HepG2 (cell line): ENCODE data around the gene RSBN1. TPM values are rescaled to one million over a fixed set of nuclear protein-coding genes. Genes with fewer than 3 reads are reported as not detected.

Experiments used
- ATAC-seq: fragments of 200-7000 bp; cut with Tn5 transposase; 3 replicates; pipeline ENCODE4 v1.9.1; 2020; ENCODE audit warnings: mild to moderate bottlenecking, moderate library complexity
- BruUV-seq: library from RNA; stranded (reverse); fragments of 400-500 nt; replicated peaks from 2 replicates; lab custom pipeline; 2021; lab: Mats Ljungman, UMichigan
- CTCF ChIA-PET: fragments of 300-600 bp; formaldehyde crosslinking; extraction: SDS; loops from one replicate; lab custom pipeline; 2021; ENCODE audit warnings: low total read pairs, inconsistent platforms, low intra/inter-chr PET ratio; lab: Yijun Ruan, JAX
- POLR2A ChIA-PET: fragments of 350-600 bp; sonication (Branson Sonifier 250); formaldehyde crosslinking; loops from one replicate; lab custom pipeline; 2020; ENCODE audit warnings: antibody characterized with exemption, inconsistent platforms; lab: Yijun Ruan, JAX
- DNase-seq: peaks from one replicate; pipeline ENCODE4 v3.0.0-alpha.2; 2015; ENCODE audit warnings: low spot score
- FAIRE-seq: peaks from 3 replicates; lab custom pipeline; 2011; peaks lifted over from hg19 to GRCh38; lab: Jason Lieb, UNC
- H2AFZ ChIP-seq: one replicate; pipeline ENCODE4 v1.6.1; 2011; ENCODE audit warnings: low read length, inconsistent platforms
- H3K27ac ChIP-seq: fragments of 300-600 bp; 3 replicates; pipeline ENCODE4 v1.8.0; 2011; ENCODE audit warnings: mixed run types, mild to moderate bottlenecking, mixed read lengths, low read length, inconsistent platforms; ENCODE audit not compliant: insufficient read depth; ENCODE audit errors: extremely low read length
- H3K27me3 ChIP-seq, 2 experiments: fragments of 200-600 bp in 1 of 2; 2 replicates in 1 of 2; 3 replicates in 1 of 2; pipeline versions ENCODE4 v1.6.0 to v1.8.0; 2011; ENCODE audit warnings: low read length in 2 of 2, mild to moderate bottlenecking in 2 of 2, moderate library complexity in 2 of 2, inconsistent platforms in 1 of 2; ENCODE audit not compliant: insufficient read depth in 2 of 2, control insufficient read depth in 1 of 2
- H3K36me3 ChIP-seq, 2 experiments: fragments of 200-600 bp in 1 of 2; replicated peaks in 1 of 2; 2 replicates in 1 of 2; 3 replicates in 1 of 2; pipeline versions ENCODE4 v1.5.1 to v1.8.0; 2011; ENCODE audit warnings: low read length in 2 of 2, inconsistent platforms in 1 of 2; ENCODE audit not compliant: insufficient read depth in 2 of 2, control insufficient read depth in 1 of 2
- H3K4me1 ChIP-seq: 2 replicates; pipeline ENCODE4 v1.5.1; 2012; ENCODE audit warnings: low read length, inconsistent platforms; ENCODE audit not compliant: insufficient read depth
- H3K4me2 ChIP-seq: 2 replicates; pipeline ENCODE4 v1.6.0; 2011; ENCODE audit warnings: low read depth, low read length, inconsistent platforms
- H3K4me3 ChIP-seq, 3 experiments: fragments of 200-600 bp in 1 of 3; sonication (generic), shearing (Covaris generic) in 1 of 3; replicated peaks in 1 of 3; 2 replicates each; pipeline ENCODE4 v1.5.1; 2011 to 2016; ENCODE audit warnings: low read length in 3 of 3, inconsistent platforms in 2 of 3, low read depth in 2 of 3, mild to moderate bottlenecking in 2 of 3, control low read depth in 1 of 3, mixed read lengths in 1 of 3; ENCODE audit not compliant: insufficient read depth in 1 of 3
- H3K79me2 ChIP-seq: one replicate; pipeline ENCODE4 v1.6.1; 2011; ENCODE audit warnings: low read length, inconsistent platforms; ENCODE audit not compliant: insufficient read depth
- H3K9ac ChIP-seq: 2 replicates; pipeline ENCODE4 v1.6.0; 2011; ENCODE audit warnings: mild to moderate bottlenecking, low read depth, low read length, inconsistent platforms; ENCODE audit not compliant: insufficient read depth
- H3K9me3 ChIP-seq: 2 replicates; pipeline ENCODE4 v1.5.1; 2012; ENCODE audit warnings: mild to moderate bottlenecking, low read length
- H4K20me1 ChIP-seq: 2 replicates; pipeline ENCODE4 v1.6.0; 2011; ENCODE audit warnings: inconsistent platforms, mild to moderate bottlenecking, low read length, moderate library complexity; ENCODE audit not compliant: insufficient read depth
- KLF6 ChIP-seq: IDR thresholded peaks from 2 replicates; pipeline ENCODE4 v1.8.0; 2016; ENCODE audit warnings: missing biosample characterization, missing genetic modification reagents
- TGIF2 ChIP-seq: IDR thresholded peaks from 2 replicates; pipeline ENCODE4 v1.6.1; 2016; ENCODE audit warnings: control low read depth, missing compliant biosample characterization
- ZNF556 ChIP-seq: sonication (generic); formaldehyde crosslinking; IDR thresholded peaks from 2 replicates; pipeline ENCODE4 v1.4.0; 2020; ENCODE audit warnings: mild to moderate bottlenecking, missing genetic modification reagents, borderline replicate concordance
- ZNF562 ChIP-seq: sonication (generic); formaldehyde crosslinking; IDR thresholded peaks from 2 replicates; pipeline ENCODE4 v1.8.0; 2022; ENCODE audit warnings: missing genetic modification reagents, borderline replicate concordance
- ZSCAN25 ChIP-seq: sonication (generic); formaldehyde crosslinking; IDR thresholded peaks from 2 replicates; pipeline ENCODE4 v1.8.0; 2022; ENCODE audit warnings: mild to moderate bottlenecking, missing genetic modification reagents
- WGBS: methylation state at CpG from one replicate; pipeline ENCODE4 v1.1.6; 2017; ENCODE audit warnings: low lambda C conversion rate; 5-methylcytosine and 5-hydroxymethylcytosine counted together
- in situ Hi-C: cut with HindIII; loops from 2 replicates; pipeline ENCODE4 v1.10.0; 2017; ENCODE audit warnings: low pct_unique_long_range_greater_than_20kb; ENCODE audit not compliant: extremely low pct_ligation_motif_present
- intact Hi-C: fragments of 100-400 bp; cut with micrococcal nuclease; formaldehyde crosslinking; loops from one replicate; pipeline ENCODE4 v1.10.0; 2022; ENCODE audit not compliant: unreplicated experiment
- polyA plus RNA-seq, 8 experiments: library from polyadenylated mRNA; depleted of rRNA in 3 of 8; stranded (reverse) in 7 of 8; unstranded in 1 of 8; fragments of >200 nt; fragmentation: Illumina TruSeq in 4 of 8; extraction: Trizol in 4 of 8; gene quantifications; 2 replicates each; pipeline versions ENCODE4 v1.2.1 to v1.2.3, GENCODE V29; 2011 to 2016; ENCODE audit warnings: low read depth in 4 of 8, missing spikeins in 1 of 8, mixed read lengths in 1 of 8; ENCODE audit not compliant: insufficient read depth in 1 of 8
- total RNA-seq, 5 experiments: library from RNA; depleted of rRNA; stranded (reverse); fragments of >200 nt; fragmentation: Illumina TruSeq; extraction: Trizol; gene quantifications; 2 replicates each; pipeline ENCODE4 v1.2.3, GENCODE V29; 2016; ENCODE audit warnings: low read depth in 1 of 5
- TF ChIP-seq, protein P1 (sequence below): sonication (generic); formaldehyde crosslinking; IDR thresholded peaks from 2 replicates; pipeline ENCODE4 v1.4.0; 2020; ENCODE audit warnings: low read depth, mild to moderate bottlenecking, missing genetic modification reagents
- TF ChIP-seq, protein P2 (sequence below): conservative IDR thresholded peaks from 2 replicates; pipeline ENCODE4 v1.6.1; 2018; ENCODE audit warnings: missing genetic modification reagents

The RSBN1 gene
- total and polyA plus RNA-seq, 2 of the 13 experiments (the other 11 are each of a cell fraction or from before 2014, with no cell fraction given) = 8.3 to 10.4 TPM

DNA sequence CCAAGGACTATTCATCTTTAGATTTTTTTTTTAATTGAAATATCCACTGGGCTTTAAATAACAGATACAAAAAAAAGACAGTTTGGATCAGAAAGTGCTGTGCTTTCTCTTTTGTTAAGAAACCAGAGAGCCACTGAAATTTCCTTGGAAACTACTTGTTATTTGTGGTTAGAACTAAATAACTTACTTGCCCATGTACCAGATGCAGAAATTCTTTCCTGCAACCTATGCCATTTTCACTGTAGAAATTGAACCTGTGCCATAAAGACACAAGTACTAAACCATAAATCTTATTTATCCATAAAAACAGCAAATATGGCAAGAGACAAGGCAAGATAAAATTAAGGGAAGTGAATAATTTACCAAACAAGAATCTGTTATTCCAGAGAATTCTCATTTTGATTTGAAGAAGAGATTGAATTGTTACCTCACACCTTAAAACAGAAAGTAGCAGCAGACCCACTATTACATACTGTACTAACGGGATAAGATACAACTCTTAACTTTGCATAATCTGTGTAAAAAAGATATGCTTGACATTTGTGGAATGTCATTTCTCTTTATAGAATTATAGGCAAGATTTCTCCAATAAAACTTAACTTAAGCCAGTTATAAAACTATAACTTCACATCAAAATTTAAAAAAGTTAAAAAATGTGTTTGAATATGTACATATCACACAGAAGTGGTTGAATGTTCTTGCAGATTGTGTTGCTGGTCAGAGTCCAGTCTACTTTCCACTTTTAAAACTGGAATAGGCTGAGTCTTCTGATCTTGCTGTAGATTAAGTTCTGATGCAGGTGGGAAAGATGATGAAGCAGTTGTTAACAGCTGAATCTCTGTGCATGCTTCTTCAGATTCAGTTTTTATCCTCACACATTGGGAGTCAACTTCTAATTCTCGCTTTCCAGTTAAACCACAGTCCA, 46.7 kb downstream of the RSBN1 start:
- in situ Hi-C loops (no loop called here), intact Hi-C loops (no loop called here)
- TF ChIP-seq, protein P1, sequence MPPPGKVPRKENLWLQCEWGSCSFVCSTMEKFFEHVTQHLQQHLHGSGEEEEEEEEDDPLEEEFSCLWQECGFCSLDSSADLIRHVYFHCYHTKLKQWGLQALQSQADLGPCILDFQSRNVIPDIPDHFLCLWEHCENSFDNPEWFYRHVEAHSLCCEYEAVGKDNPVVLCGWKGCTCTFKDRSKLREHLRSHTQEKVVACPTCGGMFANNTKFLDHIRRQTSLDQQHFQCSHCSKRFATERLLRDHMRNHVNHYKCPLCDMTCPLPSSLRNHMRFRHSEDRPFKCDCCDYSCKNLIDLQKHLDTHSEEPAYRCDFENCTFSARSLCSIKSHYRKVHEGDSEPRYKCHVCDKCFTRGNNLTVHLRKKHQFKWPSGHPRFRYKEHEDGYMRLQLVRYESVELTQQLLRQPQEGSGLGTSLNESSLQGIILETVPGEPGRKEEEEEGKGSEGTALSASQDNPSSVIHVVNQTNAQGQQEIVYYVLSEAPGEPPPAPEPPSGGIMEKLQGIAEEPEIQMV = no peak
- TF ChIP-seq TGIF2 (CRISPR knock-in tag) (no peak), KLF6 (CRISPR knock-in tag) (no peak), ZSCAN25 (no peak), ZNF556 (CRISPR knock-in tag) (no peak), ZNF562 (CRISPR knock-in tag) (no peak)
- TF ChIP-seq, protein P2, sequence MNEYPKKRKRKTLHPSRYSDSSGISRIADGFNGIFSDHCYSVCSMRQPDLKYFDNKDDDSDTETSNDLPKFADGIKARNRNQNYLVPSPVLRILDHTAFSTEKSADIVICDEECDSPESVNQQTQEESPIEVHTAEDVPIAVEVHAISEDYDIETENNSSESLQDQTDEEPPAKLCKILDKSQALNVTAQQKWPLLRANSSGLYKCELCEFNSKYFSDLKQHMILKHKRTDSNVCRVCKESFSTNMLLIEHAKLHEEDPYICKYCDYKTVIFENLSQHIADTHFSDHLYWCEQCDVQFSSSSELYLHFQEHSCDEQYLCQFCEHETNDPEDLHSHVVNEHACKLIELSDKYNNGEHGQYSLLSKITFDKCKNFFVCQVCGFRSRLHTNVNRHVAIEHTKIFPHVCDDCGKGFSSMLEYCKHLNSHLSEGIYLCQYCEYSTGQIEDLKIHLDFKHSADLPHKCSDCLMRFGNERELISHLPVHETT (CRISPR knock-in tag) = no peak
- peaks cover 11 to 50% of the 10 kb centered on the region in 2 experiments for H3K36me3 ChIP-seq
- BruUV-seq = no TSS peak
- ChIA-PET POLR2A (no interaction called here), CTCF (no interaction called here)
- no peaks in the 10 kb centered on the region for H3K9me3 ChIP-seq
- 93% methylated on average over 2 of the region's 2 CpGs for WGBS
- H2AFZ ChIP-seq = no peak overlapping the region
- H3K27ac ChIP-seq = no peak overlapping the region
- ATAC-seq (no peak), FAIRE-seq (no peak), DNase-seq (no peak)
- no peaks in the 10 kb centered on the region; the same call in 1 of the 2 replicates for H3K4me1 ChIP-seq
- H3K27me3 ChIP-seq = no peaks in the 10 kb centered on the region
- H3K9ac ChIP-seq = no peak overlapping the region
- H3K79me2 ChIP-seq = peaks cover 2% of the 10 kb centered on the region
- H3K4me3 ChIP-seq = no peak overlapping the region
- no peaks in the 10 kb centered on the region; the same call in 1 of the 2 replicates for H4K20me1 ChIP-seq
- no peak overlapping the region for H3K4me2 ChIP-seq
